Measurements from ENCODE around the gene AHNAK.
"Not testable (repeated sequence)": the region's sequence is repeated elsewhere in the genome, so short reads cannot be mapped to it uniquely, and the experiment has no call there.

Gene AHNAK

GRCh38 chr11:62546244-62546928 lies at the start of gene AHNAK:
Gene AHNAK (minus strand): TSS chr11:62546806. CDS start chr11:62536098, 10,708 bp downstream.
- peak; percentile 57 for DNase-seq

- no peak for DNase-seq
Measured at GRCh38 chr11:62595124-62595523, 48.5 kb upstream of the AHNAK start.

- peak; percentile 73 for DNase-seq
Measured at GRCh38 chr11:62593434-62594044, 46.9 kb upstream of the AHNAK start.

- DNase-seq: no peak
Measured at GRCh38 chr11:62592989-62593421, 46.4 kb upstream of the AHNAK start.

- no peak for DNase-seq
Measured at GRCh38 chr11:62592146-62592815, 45.7 kb upstream of the AHNAK start.

GRCh38 chr11:62591448-62592145 lies 45.0 kb upstream of the AHNAK start, which contains the start of gene TUT1:
Gene TUT1 (minus strand): TSS chr11:62591523. CDS start chr11:62591485, 38 bp downstream.
- peak; percentile 98 for DNase-seq

GRCh38 chr11:62588966-62589637 lies 42.5 kb upstream of the AHNAK start:
- DNase-seq: no peak

GRCh38 chr11:62585356-62585755 lies 38.8 kb upstream of the AHNAK start:
- DNase-seq: not testable (repeated sequence)

- not testable (repeated sequence) for DNase-seq
Measured at GRCh38 chr11:62581735-62582134, 35.1 kb upstream of the AHNAK start.

- no peak for DNase-seq
Measured at GRCh38 chr11:62580959-62581715, 34.5 kb upstream of the AHNAK start.

- DNase-seq: no peak
Measured at GRCh38 chr11:62579252-62579651, 32.6 kb upstream of the AHNAK start.

GRCh38 chr11:62578541-62578940 lies 31.9 kb upstream of the AHNAK start:
- DNase-seq: no peak

GRCh38 chr11:62577046-62577714 lies 30.6 kb upstream of the AHNAK start:
- no peak for DNase-seq

GRCh38 chr11:62575837-62576236 lies 29.2 kb upstream of the AHNAK start:
- DNase-seq: no peak

- no peak for DNase-seq
Measured at GRCh38 chr11:62575156-62575555, 28.6 kb upstream of the AHNAK start.

- DNase-seq: peak; percentile 36
Measured at GRCh38 chr11:62574363-62575071, 27.9 kb upstream of the AHNAK start.

- peak; percentile 100 for DNase-seq
Measured at GRCh38 chr11:62573592-62574362, 27.2 kb upstream of the AHNAK start, which contains the start of gene EEF1G. Gene EEF1G (minus strand): TSS chr11:62573891. CDS start chr11:62573842, 49 bp downstream.

GRCh38 chr11:62573006-62573591 lies 26.5 kb upstream of the AHNAK start:
- no peak for DNase-seq

- no peak for DNase-seq
Measured at GRCh38 chr11:62572431-62572830, 25.8 kb upstream of the AHNAK start.

Measured in fibroblast of upper back skin (primary cell).